ENCODE data around the gene OR2F2.

Gene OR2F2

GRCh38 chr7:143960813-143961610 is 26.0 kb downstream of the OR2F2 start:
- no peak for TF ChIP-seq SIN3A (IDR thresholded peaks at IDR 0.05; ENCODE audit: borderline replicate concordance, insufficient read depth, low read length)
- no peak for TF ChIP-seq TAF1 (IDR thresholded peaks at IDR 0.05; ENCODE audit: borderline replicate concordance, insufficient read depth, low read length)
- TF ChIP-seq REST (IDR thresholded peaks at IDR 0.05; ENCODE audit: insufficient read depth in 1 of 2, low read depth in 2 of 2, low read length in 2 of 2): no peak
- TF ChIP-seq FOXP2 (optimal IDR thresholded peaks at IDR 0.05; ENCODE audit: borderline replicate concordance, extremely low read depth, extremely low read length, insufficient read depth): no peak
- TF ChIP-seq POLR2AphosphoS5 (IDR thresholded peaks at IDR 0.05; ENCODE audit: low read depth, low read length): no peak

- TF ChIP-seq FOXP2 (optimal IDR thresholded peaks at IDR 0.05; ENCODE audit: borderline replicate concordance, extremely low read depth, extremely low read length, insufficient read depth) (no peak), POLR2AphosphoS5 (IDR thresholded peaks at IDR 0.05; ENCODE audit: low read depth, low read length) (no peak), SIN3A (IDR thresholded peaks at IDR 0.05; ENCODE audit: borderline replicate concordance, insufficient read depth, low read length) (no peak), REST (IDR thresholded peaks at IDR 0.05; ENCODE audit: insufficient read depth in 1 of 2, low read depth in 2 of 2, low read length in 2 of 2) (no peak)
Observed at GRCh38 chr7:143965280-143965679, 30.2 kb downstream of the OR2F2 start.

GRCh38 chr7:143967398-143967797 is 32.4 kb downstream of the OR2F2 start:
- no peak for TF ChIP-seq SIN3A (IDR thresholded peaks at IDR 0.05; ENCODE audit: borderline replicate concordance, insufficient read depth, low read length)
- no peak for TF ChIP-seq REST (IDR thresholded peaks at IDR 0.05; ENCODE audit: insufficient read depth in 1 of 2, low read depth in 2 of 2, low read length in 2 of 2)
- no peak for TF ChIP-seq FOXP2 (optimal IDR thresholded peaks at IDR 0.05; ENCODE audit: borderline replicate concordance, extremely low read depth, extremely low read length, insufficient read depth)
- TF ChIP-seq TAF1 (IDR thresholded peaks at IDR 0.05; ENCODE audit: borderline replicate concordance, insufficient read depth, low read length): no peak
- TF ChIP-seq POLR2AphosphoS5 (IDR thresholded peaks at IDR 0.05; ENCODE audit: low read depth, low read length): no peak

GRCh38 chr7:143973870-143974416 is 38.9 kb downstream of the OR2F2 start:
- TF ChIP-seq TAF1 (IDR thresholded peaks at IDR 0.05; ENCODE audit: borderline replicate concordance, insufficient read depth, low read length) (no peak), POLR2AphosphoS5 (IDR thresholded peaks at IDR 0.05; ENCODE audit: low read depth, low read length) (no peak), REST (IDR thresholded peaks at IDR 0.05; ENCODE audit: insufficient read depth in 1 of 2, low read depth in 2 of 2, low read length in 2 of 2) (no peak), SIN3A (IDR thresholded peaks at IDR 0.05; ENCODE audit: borderline replicate concordance, insufficient read depth, low read length) (no peak), FOXP2 (optimal IDR thresholded peaks at IDR 0.05; ENCODE audit: borderline replicate concordance, extremely low read depth, extremely low read length, insufficient read depth) (no peak)
